GM21515 (cell line): ENCODE data around the gene RDH13.
"Not testable (repeated sequence)": the region's sequence is repeated elsewhere in the genome, so short reads cannot be mapped to it uniquely, and the experiment has no call there.

Source experiments
- ATAC-seq: cut with Tn5 transposase; IDR thresholded peaks from one replicate; pipeline ENCODE4 v1.9.1; 2021; ENCODE audit not compliant: unreplicated experiment

Gene RDH13

GRCh38 chr19:55047951-55048350, 15.0 kb downstream of the RDH13 start:
- ATAC-seq: no peak

- ATAC-seq: no peak
Measured at GRCh38 chr19:55046975-55047622, 15.8 kb downstream of the RDH13 start.

DNA sequence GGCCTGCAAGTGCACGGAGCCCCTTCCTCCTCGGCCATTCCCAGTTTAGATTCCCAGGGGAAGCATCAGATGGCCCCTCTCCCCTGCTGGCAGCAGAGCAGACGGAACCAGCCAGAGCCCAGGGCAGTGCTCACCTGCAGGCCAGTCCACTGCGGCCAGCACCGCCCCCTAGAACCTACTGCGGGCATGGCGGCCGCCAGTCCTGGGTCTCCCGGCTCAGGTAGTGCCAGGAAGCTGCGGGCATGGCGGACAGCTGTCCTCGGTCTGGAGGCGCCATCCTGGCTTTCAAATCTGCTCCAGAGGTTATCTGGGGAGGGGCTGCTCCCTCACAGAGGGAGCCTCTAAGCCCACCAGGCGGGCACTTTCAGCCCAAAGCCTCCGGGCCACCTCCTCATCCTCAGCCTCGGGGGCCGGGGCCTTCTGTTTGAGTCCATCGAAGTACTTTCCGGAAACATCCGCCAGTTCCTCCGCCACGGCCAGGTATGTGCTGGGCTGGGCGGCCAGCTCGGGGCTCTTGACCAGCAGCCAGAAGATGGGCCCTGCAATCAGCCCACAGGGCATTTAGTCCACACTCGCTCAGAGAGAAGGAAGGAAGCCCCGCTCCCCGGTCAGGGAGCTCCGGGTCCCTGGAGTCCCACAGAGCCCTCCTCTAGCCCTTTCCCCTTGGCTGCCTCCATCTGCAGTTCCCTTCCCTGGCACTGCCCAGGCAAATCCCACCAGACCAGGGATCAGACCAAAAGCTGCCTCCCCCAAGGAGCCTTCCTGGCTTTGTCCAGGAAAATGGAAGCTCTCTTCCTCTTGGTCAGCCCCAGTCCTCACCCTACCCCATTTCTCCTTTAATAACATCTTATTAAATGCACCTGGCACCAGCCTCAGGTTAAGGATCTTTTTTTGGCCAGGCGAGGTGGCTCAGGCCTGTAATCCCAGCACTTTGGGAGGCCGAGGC, 17.9 kb downstream of the RDH13 start:
- no peak for ATAC-seq

GRCh38 chr19:55044286-55044685, 18.7 kb downstream of the RDH13 start:
- no peak for ATAC-seq

- ATAC-seq: no peak
Measured at GRCh38 chr19:55042688-55043087, 20.3 kb downstream of the RDH13 start.

- ATAC-seq: no peak
Measured at GRCh38 chr19:55042344-55042678, 20.6 kb downstream of the RDH13 start.

GRCh38 chr19:55041627-55042343, 21.2 kb downstream of the RDH13 start:
- ATAC-seq: no peak

DNA sequence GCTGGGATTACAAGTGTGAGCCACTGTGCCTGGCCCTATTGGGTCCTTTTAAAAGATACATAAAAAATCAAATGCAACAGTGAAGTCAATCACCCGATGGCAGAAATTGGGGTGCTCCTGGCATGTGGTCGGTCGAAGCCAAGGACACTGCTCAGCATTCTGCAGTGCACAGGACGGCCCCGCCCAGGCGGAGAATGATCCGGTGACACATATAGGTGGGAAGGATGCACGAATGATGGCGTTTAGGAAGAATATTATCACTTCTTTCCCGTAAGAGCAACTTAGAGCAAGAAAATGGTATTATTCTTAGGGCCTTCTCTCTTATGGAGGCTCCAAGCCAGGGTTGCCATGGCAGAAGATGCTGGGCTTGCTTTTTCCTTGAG, 21.7 kb downstream of the RDH13 start:
- ATAC-seq: no peak

- ATAC-seq: not testable (repeated sequence)
Measured at GRCh38 chr19:55040654-55041053, 22.3 kb downstream of the RDH13 start.

- ATAC-seq: not testable (repeated sequence)
Measured at GRCh38 chr19:55037603-55038002, 25.3 kb downstream of the RDH13 start.

- no peak for ATAC-seq
Measured at GRCh38 chr19:55036058-55036457, 26.9 kb downstream of the RDH13 start.

DNA sequence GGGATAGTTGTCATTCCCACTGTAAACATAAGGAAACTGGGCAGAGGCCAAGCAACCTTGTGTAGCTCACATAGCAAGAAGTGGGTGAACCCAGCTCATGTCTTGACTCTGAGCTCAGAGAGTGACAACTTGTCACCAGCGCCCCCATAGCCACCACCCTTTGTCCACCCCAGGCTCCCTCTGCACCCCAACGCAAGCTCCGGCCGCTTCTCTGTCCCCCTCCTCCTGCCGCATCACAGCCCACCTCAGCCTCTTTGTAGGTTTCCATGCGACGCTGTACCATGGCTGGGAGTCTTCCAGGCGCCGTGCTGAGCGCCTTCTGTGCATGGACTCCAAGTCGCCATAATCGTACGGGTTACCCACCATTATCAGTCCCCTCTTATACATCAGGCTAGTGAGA, 28.2 kb downstream of the RDH13 start:
- ATAC-seq: no peak

DNA sequence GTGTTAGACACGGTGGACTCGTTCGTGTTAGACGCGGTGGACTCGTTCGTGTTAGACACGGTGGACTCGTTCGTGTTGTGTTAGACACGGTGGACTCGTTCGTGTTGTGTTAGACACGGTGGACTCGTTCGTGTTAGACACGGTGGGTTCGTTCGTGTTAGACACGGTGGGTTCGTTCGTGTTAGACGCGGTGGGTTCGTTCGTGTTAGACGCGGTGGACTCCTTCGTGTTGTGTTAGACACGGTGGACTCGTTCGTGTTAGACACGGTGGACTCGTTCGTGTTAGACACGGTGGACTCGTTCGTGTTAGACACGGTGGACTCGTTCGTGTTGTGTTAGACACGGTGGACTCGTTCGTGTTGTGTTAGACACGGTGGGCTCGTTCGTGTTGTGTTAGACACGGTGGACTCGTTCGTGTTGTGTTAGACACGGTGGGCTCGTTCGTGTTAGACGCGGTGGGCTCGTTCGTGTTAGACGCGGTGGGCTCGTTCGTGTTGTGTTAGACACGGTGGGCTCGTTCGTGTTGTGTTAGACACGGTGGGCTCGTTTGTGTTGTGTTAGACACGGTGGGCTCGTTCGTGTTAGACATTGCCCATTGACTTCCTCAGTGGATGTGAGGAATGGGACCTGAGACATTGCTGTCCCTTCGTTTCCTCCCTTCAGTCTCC, 29.8 kb downstream of the RDH13 start:
- not testable (repeated sequence) for ATAC-seq

DNA sequence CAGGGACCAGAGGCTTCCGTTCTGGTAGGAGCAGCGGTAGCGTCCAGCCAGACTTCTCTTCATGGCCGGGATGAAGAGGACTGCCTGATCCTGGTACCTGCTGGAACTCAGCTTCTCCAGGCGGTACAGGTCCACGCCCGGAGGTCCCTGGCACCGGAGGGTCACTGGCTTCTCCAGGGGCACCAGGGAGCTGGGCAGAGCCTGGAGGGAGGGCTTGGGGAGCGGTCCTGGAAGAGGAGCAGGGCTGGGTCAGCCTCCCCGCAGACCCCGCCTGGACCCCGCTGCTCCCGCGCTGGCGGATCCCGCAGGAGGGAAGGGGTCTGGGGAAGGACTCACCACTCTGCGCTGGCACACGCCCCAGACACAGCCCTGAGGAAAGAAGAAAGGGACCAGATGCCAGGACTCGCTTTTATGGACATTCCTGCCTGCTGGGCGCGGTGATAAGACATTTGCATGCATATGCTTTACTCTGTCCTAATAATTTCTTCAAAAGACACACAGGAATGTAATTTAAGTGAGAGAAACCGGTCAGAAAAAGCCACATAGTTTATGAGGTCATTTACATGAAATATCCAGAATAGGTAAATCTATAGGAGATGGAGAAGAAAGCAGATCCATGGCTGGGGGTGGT, 30.7 kb downstream of the RDH13 start:
- no peak for ATAC-seq

DNA sequence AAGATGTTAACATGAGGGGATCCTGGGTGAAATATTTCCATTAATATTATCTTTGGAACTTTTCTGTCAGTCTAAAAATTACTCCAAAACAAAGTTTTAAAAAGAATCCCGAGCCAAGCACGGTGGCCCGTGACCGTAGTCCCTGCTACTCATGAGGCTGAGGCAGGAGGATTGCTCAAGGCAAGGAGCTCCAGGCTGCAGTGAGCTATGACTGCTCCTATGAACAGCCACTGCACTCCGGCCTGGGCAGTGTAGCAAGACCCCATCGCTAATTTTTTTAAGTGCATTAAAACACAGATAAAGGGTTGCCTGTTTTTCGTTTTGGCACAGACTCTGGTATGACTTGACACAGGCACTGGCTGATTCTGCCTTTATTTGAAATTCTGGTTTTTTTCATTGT, 31.8 kb downstream of the RDH13 start:
- no peak for ATAC-seq

DNA sequence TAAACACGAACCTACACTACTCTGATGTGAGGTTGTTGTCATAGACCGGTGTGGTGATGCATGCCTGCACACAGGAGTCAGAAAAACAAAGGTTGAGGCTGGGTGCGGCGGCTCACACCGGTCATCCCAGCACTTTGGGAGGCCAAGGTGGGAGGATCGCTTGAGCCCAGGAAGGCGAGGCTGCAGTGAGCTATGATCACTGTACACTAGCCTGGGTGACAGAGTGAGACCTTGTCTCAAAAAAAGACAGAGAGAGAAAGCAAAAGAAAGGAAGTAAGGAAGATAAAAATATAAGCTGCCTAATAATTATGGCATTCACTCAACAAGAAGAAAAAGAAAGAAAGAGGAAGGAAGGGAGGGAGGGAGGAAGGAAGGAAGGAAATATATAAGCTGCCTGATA, 34.2 kb downstream of the RDH13 start:
- ATAC-seq: no peak

GRCh38 chr19:55027472-55028337, 35.2 kb downstream of the RDH13 start:
- no peak for ATAC-seq

GRCh38 chr19:55027140-55027471, 35.8 kb downstream of the RDH13 start:
- not testable (repeated sequence) for ATAC-seq

DNA sequence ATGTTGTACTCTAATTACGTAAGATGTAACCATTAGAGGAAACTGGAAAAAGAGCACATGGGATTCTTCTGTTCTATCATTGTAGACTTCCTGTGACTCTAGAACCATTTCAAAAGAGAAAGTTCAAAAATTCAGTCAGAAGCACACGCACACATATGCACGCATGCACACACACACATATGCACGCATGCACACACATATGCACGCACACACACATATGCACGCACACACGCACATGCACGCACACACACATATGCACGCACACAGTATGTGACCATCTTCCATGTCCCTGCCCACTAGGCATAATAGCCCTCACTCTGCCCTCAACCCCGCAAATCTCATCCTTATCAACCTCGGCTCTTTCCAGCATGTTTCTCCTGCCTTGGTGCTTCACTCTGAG, 38.8 kb downstream of the RDH13 start:
- no peak for ATAC-seq

DNA sequence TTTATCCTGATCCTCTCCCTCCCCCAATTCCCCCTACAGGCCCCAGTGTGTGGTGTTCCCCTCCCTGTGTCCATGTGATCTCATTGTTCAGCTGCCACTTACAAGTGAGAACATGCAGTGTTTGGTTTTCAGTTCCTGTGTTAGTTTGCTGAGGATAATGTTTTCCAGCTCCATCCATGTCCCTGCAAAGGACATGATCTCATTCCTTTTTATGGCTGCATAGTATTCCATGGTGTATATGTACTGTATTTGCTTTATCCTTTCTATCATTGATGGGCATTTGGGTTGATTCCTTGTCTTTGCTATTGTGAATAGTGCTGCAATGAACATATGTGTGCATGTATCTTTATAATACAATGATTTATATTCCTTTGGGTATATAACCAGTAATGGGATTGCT, 42.6 kb downstream of the RDH13 start:
- ATAC-seq: not testable (repeated sequence)
